GM12878 (cell line): Measurements from ENCODE around the gene FAM222B. TPM values are rescaled to one million over a fixed set of nuclear protein-coding genes. Genes with fewer than 3 reads are reported as not detected.

ENCODE experiments used
- ATAC-seq: fragments of 200-7000 bp; cut with Tn5 transposase; 3 replicates; pipeline ENCODE4 v1.9.1; 2020; ENCODE audit warnings: mild to moderate bottlenecking, moderate library complexity
- BruUV-seq: library from RNA; stranded (reverse); fragments of 400-500 nt; replicated peaks from 2 replicates; lab custom pipeline; 2021; lab: Mats Ljungman, UMichigan
- CTCF ChIA-PET: fragments of 300-600 bp; sonication (Branson Sonifier 250); formaldehyde crosslinking; extraction: SDS; loops from one replicate; lab custom pipeline; 2021; ENCODE audit warnings: inconsistent platforms; lab: Yijun Ruan, JAX
- POLR2A ChIA-PET: fragments of 350-600 bp; formaldehyde crosslinking; extraction: SDS; loops from one replicate; lab custom pipeline; 2021; ENCODE audit warnings: inconsistent platforms; lab: Charles Lee
- RAD21 ChIA-PET: fragments of 300-600 bp; sonication (Branson Sonifier 250); formaldehyde crosslinking; loops from one replicate; lab custom pipeline; 2023; ENCODE audit warnings: antibody characterized with exemption; ENCODE audit not compliant: unreplicated experiment; lab: Charles Lee
- SMC1A ChIA-PET: fragments of 300-600 bp; sonication (Branson Sonifier 250); formaldehyde crosslinking; loops from one replicate; lab custom pipeline; 2023; ENCODE audit not compliant: unreplicated experiment, uncharacterized antibody; lab: Charles Lee
- DNase-seq: peaks from one replicate; pipeline ENCODE4 v3.0.0-alpha.2; 2011; ENCODE audit warnings: low read depth, low spot score
- FAIRE-seq: peaks from 3 replicates; lab custom pipeline; 2011; peaks lifted over from hg19 to GRCh38; lab: Jason Lieb, UNC
- H2AFZ ChIP-seq: 2 replicates; pipeline ENCODE4 v1.6.0; 2011; ENCODE audit warnings: low read depth, low read length, control low read depth; ENCODE audit not compliant: control insufficient read depth
- H3K27ac ChIP-seq: 2 replicates; pipeline ENCODE4 v1.5.1; 2011; ENCODE audit warnings: control low read depth; ENCODE audit not compliant: control insufficient read depth, insufficient read depth
- H3K27me3 ChIP-seq, 2 experiments: replicated peaks in 1 of 2; 2 replicates each; pipeline versions ENCODE4 v1.6.0 to v1.6.1; 2011; ENCODE audit warnings: low read length in 1 of 2; ENCODE audit not compliant: control insufficient read depth in 2 of 2, insufficient read depth in 2 of 2
- H3K36me3 ChIP-seq, 2 experiments: 2 replicates each; pipeline ENCODE4 v1.5.1; 2011; ENCODE audit warnings: low read length in 1 of 2; ENCODE audit not compliant: control insufficient read depth in 2 of 2, insufficient read depth in 2 of 2
- H3K4me1 ChIP-seq: 2 replicates; pipeline ENCODE4 v1.6.1; 2011; ENCODE audit warnings: mild to moderate bottlenecking, low read length, moderate library complexity, mixed read lengths; ENCODE audit not compliant: control insufficient read depth, insufficient read depth
- H3K4me2 ChIP-seq: 2 replicates; pipeline ENCODE4 v1.6.0; 2011; ENCODE audit warnings: control low read depth; ENCODE audit not compliant: control insufficient read depth, insufficient read depth
- H3K4me3 ChIP-seq: fragments of 200-600 bp; sonication (generic); 2 replicates; pipeline ENCODE4 v1.5.1; 2016
- H3K79me2 ChIP-seq: 2 replicates; pipeline ENCODE4 v1.6.0; 2011; ENCODE audit warnings: low read length; ENCODE audit not compliant: control insufficient read depth, insufficient read depth
- H3K9ac ChIP-seq: 2 replicates; pipeline ENCODE4 v1.8.0; 2011; ENCODE audit warnings: low read length, control low read depth, mixed read lengths; ENCODE audit not compliant: control insufficient read depth, insufficient read depth
- H3K9me3 ChIP-seq: replicated peaks from 3 replicates; pipeline ENCODE4 v1.5.1; 2011; ENCODE audit warnings: mild to moderate bottlenecking, low read length; ENCODE audit not compliant: control insufficient read depth, insufficient read depth
- H4K20me1 ChIP-seq: 2 replicates; pipeline ENCODE4 v1.6.0; 2011; ENCODE audit not compliant: control insufficient read depth, insufficient read depth
- BACH1 ChIP-seq: fragments of 450-650 bp; IDR thresholded peaks from 2 replicates; pipeline ENCODE4 v1.6.1; 2017; ENCODE audit warnings: mild to moderate bottlenecking, borderline replicate concordance
- CEBPB ChIP-seq, 2 experiments: fragments of 150-350 bp in 1 of 2; IDR thresholded peaks; 2 replicates each; pipeline ENCODE4 v1.6.1; 2012 to 2014; ENCODE audit warnings: low read depth in 2 of 2, low read length in 2 of 2, borderline replicate concordance in 1 of 2, inconsistent platforms in 1 of 2
- EGR1 ChIP-seq, 2 experiments: IDR thresholded peaks; 1 replicate in 1 of 2; 2 replicates in 1 of 2; pipeline ENCODE4 v1.6.1; 2011 to 2012; ENCODE audit warnings: low read depth in 2 of 2, low read length in 2 of 2, borderline replicate concordance in 1 of 2, mild to moderate bottlenecking in 1 of 2, moderate library complexity in 1 of 2
- HDGF ChIP-seq: fragments of 450-650 bp; IDR thresholded peaks from 2 replicates; pipeline ENCODE4 v1.6.1; 2016; ENCODE audit warnings: antibody characterized with exemption
- MEF2A ChIP-seq: IDR thresholded peaks from 2 replicates; pipeline ENCODE4 v1.6.1; 2011; ENCODE audit warnings: low read depth, mild to moderate bottlenecking, low read length, moderate library complexity; ENCODE audit not compliant: insufficient read depth
- MTA2 ChIP-seq: fragments of 450-650 bp; IDR thresholded peaks from 2 replicates; pipeline ENCODE4 v1.6.1; 2016; ENCODE audit warnings: low read depth, mild to moderate bottlenecking, moderate library complexity
- NFYB ChIP-seq: IDR thresholded peaks from 2 replicates; pipeline ENCODE4 v1.6.1; 2011; ENCODE audit warnings: low read depth, mild to moderate bottlenecking, low read length, improper control_type of control experiment, moderate library complexity; ENCODE audit not compliant: insufficient read depth
- SP1 ChIP-seq: IDR thresholded peaks from one replicate; pipeline ENCODE4 v1.6.1; 2011; ENCODE audit warnings: low read depth, low read length
- SPI1 ChIP-seq: IDR thresholded peaks from 2 replicates; pipeline ENCODE4 v1.6.1; 2011; ENCODE audit warnings: low read depth, mild to moderate bottlenecking, low read length, moderate library complexity, borderline replicate concordance; ENCODE audit not compliant: insufficient read depth
- WGBS: methylation state at CpG from one replicate; pipeline ENCODE4 v1.1.6; 2016; ENCODE audit warnings: low lambda C conversion rate; ENCODE audit not compliant: insufficient replicate concordance, insufficient coverage; ENCODE audit errors: missing lambda C conversion rate; 5-methylcytosine and 5-hydroxymethylcytosine counted together
- in situ Hi-C: fragments of 300-500 bp; cut with MboI; formaldehyde crosslinking; loops from 9 replicates; pipeline ENCODE4 v1.14.3; 2018; ENCODE audit warnings: mixed read lengths
- intact Hi-C: fragments of 100-400 bp; cut with micrococcal nuclease; formaldehyde crosslinking; loops from one replicate; pipeline ENCODE4 v1.14.2; 2022; ENCODE audit not compliant: unreplicated experiment
- polyA plus RNA-seq, 11 experiments: library from polyadenylated mRNA; depleted of rRNA in 4 of 11; unstranded in 6 of 11; stranded (reverse) in 5 of 11; fragments of >200 nt; fragmentation: Nextera tagmentation in 4 of 11; fragmentation: Illumina TruSeq in 1 of 11; extraction: Ambion mirVana in 4 of 11; extraction: Trizol in 1 of 11; gene quantifications; 1 replicate in 1 of 11; 2 replicates in 10 of 11; pipeline versions ENCODE4 v1.2.1 to v1.2.3, GENCODE V29; 2011 to 2016; ENCODE audit warnings: inconsistent platforms in 2 of 11, missing spikeins in 2 of 11, low read depth in 1 of 11
- total RNA-seq, 4 experiments: library from RNA; depleted of rRNA in 3 of 4; stranded (reverse); fragments of >200 nt in 3 of 4; fragmentation: Illumina TruSeq in 1 of 4; extraction: Trizol in 1 of 4; gene quantifications; 2 replicates each; pipeline versions ENCODE4 v1.2.1 to v1.2.3, GENCODE V29; 2013 to 2021
- TF ChIP-seq, protein P1 (sequence below): fragments of 150-350 bp; IDR thresholded peaks from 2 replicates; pipeline ENCODE4 v1.6.1; 2014; ENCODE audit warnings: mild to moderate bottlenecking, low read depth, low read length

FAM222B gene
- total and polyA plus RNA-seq, 10 of the 15 experiments (the other 5 are each of a cell fraction or from before 2014, with no cell fraction given) = 2.8 to 18.3 (median 6.4) TPM

DNA sequence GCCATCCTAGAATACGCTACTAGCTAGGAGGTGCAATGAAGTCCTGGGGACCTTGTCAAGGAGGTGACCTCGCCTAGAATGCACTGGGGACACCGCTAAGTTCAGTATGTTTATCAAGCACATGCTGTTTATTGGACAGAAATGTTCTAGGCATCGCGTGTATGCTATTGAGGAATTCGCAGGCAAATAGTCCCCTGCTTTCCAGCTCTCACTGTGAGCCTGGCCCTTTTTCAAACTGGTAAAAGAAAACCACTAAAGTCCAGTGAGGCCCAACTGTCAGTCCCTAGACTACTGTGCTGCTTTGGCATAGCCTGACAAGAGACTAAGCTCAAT is 1.2 kb upstream of the FAM222B start (continued):
- TF ChIP-seq SPI1 = no peak
- TF ChIP-seq NFYB = no peak
- TF ChIP-seq, all 136 proteins: peak for 0

DNA sequence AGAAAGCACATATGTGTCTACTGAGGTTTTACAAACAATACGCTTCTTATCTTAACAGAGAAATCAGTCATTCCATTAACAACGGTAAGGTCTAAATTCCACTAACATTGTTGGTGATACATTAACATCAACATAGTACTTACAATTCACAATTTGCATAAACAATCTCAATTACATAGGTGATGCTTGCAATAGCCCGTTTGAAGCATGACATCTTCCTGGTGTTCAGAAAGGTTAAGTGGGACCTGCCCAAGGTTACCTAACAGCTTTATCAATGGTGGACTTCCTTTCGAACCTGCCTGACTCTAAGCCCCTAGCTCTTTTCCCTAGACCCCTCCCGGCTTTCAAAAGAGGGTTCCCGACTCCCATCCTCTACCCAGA is 699 bp downstream of the FAM222B start:
- Histone ChIP-seq H3K27me3 (no peaks in the 10 kb centered on the region), H3K36me3 (no peaks in the 10 kb centered on the region; a peak in 1 of 4 replicates), H4K20me1 (no peaks in the 10 kb centered on the region), H2AFZ (peak overlapping the region; percentile 100), H3K27ac (peak overlapping the region; percentile 59), H3K4me1 (no peaks in the 10 kb centered on the region), H3K4me2 (peak overlapping the region; percentile 95), H3K4me3 (peak overlapping the region; percentile 98), H3K9ac (peak overlapping the region; percentile 76), H3K79me2 (peaks cover 27% of the 10 kb centered on the region), H3K9me3 (no peaks in the 10 kb centered on the region)
- WGBS = 3% methylated on average over 6 of the region's 6 CpGs
- no peak for DNase-seq
- ChIA-PET SMC1A (interaction anchor here (0.7 to 2.6 kb wide), 24 partner anchors 9 to 122 kb away, joined by 3 to 20 read pairs (median 4); partner anchors contain the start of genes DHRS13 and RPL23A), CTCF (interaction anchor here (0.6 to 5.7 kb wide), 20 partner anchors 9 to 195 kb away, joined by 3 to 49 read pairs (median 5); partner anchors contain the start of genes DHRS13, PHF12 and TLCD1), POLR2A (interaction anchor here (0.5 to 3.8 kb wide), 18 partner anchors 13 to 115 kb away, joined by 3 to 23 read pairs (median 6); partner anchors contain the start of genes ERAL1, FLOT2 and PHF12), RAD21 (interaction anchor here (0.5 to 2.9 kb wide), 16 partner anchors 10 to 122 kb away, joined by 3 to 34 read pairs (median 6); partner anchors contain the start of genes DHRS13, FLOT2, NEK8 and PHF12)
- peak; percentile 7 for FAIRE-seq
- TF ChIP-seq BACH1 (no peak), CEBPB (IDR thresholded peaks at IDR 0.05; ENCODE audit: borderline replicate concordance in 1 of 2, low read depth in 2 of 2, low read length in 2 of 2) (no peak), SP1 (no peak), MEF2A (no peak), MTA2 (no peak; the same call in 1 of the 2 replicates), EGR1 (IDR thresholded peaks at IDR 0.05; ENCODE audit: borderline replicate concordance in 1 of 2, low read depth in 2 of 2, low read length in 2 of 2) (0 out of 3 replicates have a peak, but pooled peaks of 1 of the 2 experiments have one; percentile 6), HDGF (no peak)
- TF ChIP-seq, protein P1, sequence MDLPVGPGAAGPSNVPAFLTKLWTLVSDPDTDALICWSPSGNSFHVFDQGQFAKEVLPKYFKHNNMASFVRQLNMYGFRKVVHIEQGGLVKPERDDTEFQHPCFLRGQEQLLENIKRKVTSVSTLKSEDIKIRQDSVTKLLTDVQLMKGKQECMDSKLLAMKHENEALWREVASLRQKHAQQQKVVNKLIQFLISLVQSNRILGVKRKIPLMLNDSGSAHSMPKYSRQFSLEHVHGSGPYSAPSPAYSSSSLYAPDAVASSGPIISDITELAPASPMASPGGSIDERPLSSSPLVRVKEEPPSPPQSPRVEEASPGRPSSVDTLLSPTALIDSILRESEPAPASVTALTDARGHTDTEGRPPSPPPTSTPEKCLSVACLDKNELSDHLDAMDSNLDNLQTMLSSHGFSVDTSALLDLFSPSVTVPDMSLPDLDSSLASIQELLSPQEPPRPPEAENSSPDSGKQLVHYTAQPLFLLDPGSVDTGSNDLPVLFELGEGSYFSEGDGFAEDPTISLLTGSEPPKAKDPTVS = no peak
- ATAC-seq = peak; percentile 55
- intact Hi-C loops (loop anchor here (5.0 kb wide), 2 partner anchors 80 to 115 kb away; partner anchors contain the start of genes NEK8 and TLCD1), in situ Hi-C loops (no loop called here)
- BruUV-seq = TSS peak; percentile 88
